H9 (cell line): ENCODE results near the gene PPP1R13B. TPM values are rescaled to one million over a fixed set of nuclear protein-coding genes. Genes with fewer than 3 reads are reported as not detected.

Experiments used
- DNase-seq: peaks from one replicate; pipeline ENCODE4 v3.0.0-alpha.2; 2017
- H2AFZ ChIP-seq: one replicate; pipeline ENCODE4 v1.6.1; 2013; ENCODE audit warnings: mild to moderate bottlenecking, low read length, control low read depth, moderate library complexity
- H2AK5ac ChIP-seq: 2 replicates; pipeline ENCODE4 v1.6.1; 2013; ENCODE audit warnings: low read length, control low read depth, mixed read lengths; ENCODE audit not compliant: insufficient read length
- H2BK120ac ChIP-seq: one replicate; pipeline ENCODE4 v1.6.1; 2013; ENCODE audit warnings: low read depth, mild to moderate bottlenecking, low read length, control low read depth, inconsistent platforms; ENCODE audit not compliant: poor library complexity, severe bottlenecking
- H2BK12ac ChIP-seq: 2 replicates; pipeline ENCODE4 v1.6.1; 2013; ENCODE audit warnings: low read length, control low read depth, mixed read lengths, low read depth; ENCODE audit not compliant: insufficient read length
- H2BK15ac ChIP-seq: 2 replicates; pipeline ENCODE4 v1.6.1; 2013; ENCODE audit warnings: low read depth, low read length, control low read depth
- H2BK20ac ChIP-seq: one replicate; pipeline ENCODE4 v1.6.1; 2013; ENCODE audit warnings: low read depth, mild to moderate bottlenecking, low read length, control low read depth, inconsistent platforms; ENCODE audit not compliant: poor library complexity, severe bottlenecking
- H2BK5ac ChIP-seq: 2 replicates; pipeline ENCODE4 v1.6.1; 2013; ENCODE audit warnings: low read length, control low read depth, mixed read lengths; ENCODE audit not compliant: insufficient read length
- H3K14ac ChIP-seq: 2 replicates; pipeline ENCODE4 v1.6.1; 2013; ENCODE audit warnings: low read length, control low read depth; ENCODE audit not compliant: insufficient read depth
- H3K18ac ChIP-seq: 2 replicates; pipeline ENCODE4 v1.6.1; 2013; ENCODE audit warnings: low read depth, mild to moderate bottlenecking, mixed read lengths, low read length, control low read depth; ENCODE audit not compliant: insufficient read length
- H3K23ac ChIP-seq: 2 replicates; pipeline ENCODE4 v1.6.1; 2013; ENCODE audit warnings: low read length, control low read depth, mixed read lengths, low read depth; ENCODE audit not compliant: insufficient read length
- H3K23me2 ChIP-seq: 2 replicates; pipeline ENCODE4 v1.6.1; 2013; ENCODE audit warnings: low read depth, mild to moderate bottlenecking, mixed read lengths, low read length, control low read depth; ENCODE audit not compliant: insufficient read length, poor library complexity, severe bottlenecking
- H3K27ac ChIP-seq: 2 replicates; pipeline ENCODE4 v1.5.1; 2013; ENCODE audit warnings: low read length, control low read depth, mixed read lengths, low read depth; ENCODE audit not compliant: insufficient read length
- H3K27me3 ChIP-seq: 2 replicates; pipeline ENCODE4 v1.6.1; 2013; ENCODE audit warnings: low read length, control low read depth, inconsistent platforms; ENCODE audit not compliant: insufficient read depth
- H3K4ac ChIP-seq: 2 replicates; pipeline ENCODE4 v1.6.1; 2013; ENCODE audit warnings: low read depth, mild to moderate bottlenecking, control low read depth, inconsistent platforms, low read length, moderate library complexity
- H3K4me1 ChIP-seq: 2 replicates; pipeline ENCODE4 v1.6.1; 2013; ENCODE audit warnings: low read length, control low read depth, inconsistent platforms; ENCODE audit not compliant: insufficient read depth
- H3K4me2 ChIP-seq: 2 replicates; pipeline ENCODE4 v1.6.1; 2013; ENCODE audit warnings: low read length, control low read depth, mixed read lengths; ENCODE audit not compliant: insufficient read length, insufficient read depth
- H3K56ac ChIP-seq: 2 replicates; pipeline ENCODE4 v1.6.1; 2013; ENCODE audit warnings: low read depth, mild to moderate bottlenecking, mixed read lengths, low read length, control low read depth; ENCODE audit not compliant: insufficient read length
- H3K79me1 ChIP-seq: 2 replicates; pipeline ENCODE4 v1.6.1; 2013; ENCODE audit warnings: low read depth, mild to moderate bottlenecking, moderate library complexity, low read length, control low read depth, inconsistent platforms; ENCODE audit not compliant: insufficient read depth, poor library complexity, severe bottlenecking
- H3K79me2 ChIP-seq: 2 replicates; pipeline ENCODE4 v1.6.1; 2013; ENCODE audit warnings: low read length, control low read depth, inconsistent platforms; ENCODE audit not compliant: insufficient read depth
- H3K9ac ChIP-seq: 2 replicates; pipeline ENCODE4 v1.6.1; 2013; ENCODE audit warnings: low read length, control low read depth, mixed read lengths; ENCODE audit not compliant: insufficient read length; ENCODE audit errors: extremely low read depth
- H3K9me3 ChIP-seq: one replicate; pipeline ENCODE4 v1.6.1; 2013; ENCODE audit warnings: low read depth, low read length, inconsistent platforms; ENCODE audit not compliant: control insufficient read depth
- H3T11ph ChIP-seq: one replicate; pipeline ENCODE4 v1.6.1; 2013; ENCODE audit warnings: mild to moderate bottlenecking, low read length, control low read depth, inconsistent platforms
- H4K20me1 ChIP-seq: one replicate; pipeline ENCODE4 v1.6.1; 2013; ENCODE audit not compliant: control insufficient read depth, insufficient read length, insufficient read depth
- H4K5ac ChIP-seq: 2 replicates; pipeline ENCODE4 v1.6.1; 2013; ENCODE audit warnings: low read depth, mild to moderate bottlenecking, mixed read lengths, low read length, control low read depth; ENCODE audit not compliant: insufficient read length
- H4K8ac ChIP-seq: replicated peaks from 2 replicates; pipeline ENCODE4 v1.6.1; 2013; ENCODE audit warnings: low read length, control low read depth, mixed read lengths, low read depth; ENCODE audit not compliant: insufficient read length
- H4K91ac ChIP-seq: 2 replicates; pipeline ENCODE4 v1.6.1; 2013; ENCODE audit warnings: low read depth, mild to moderate bottlenecking, moderate library complexity, mixed read lengths, low read length, control low read depth; ENCODE audit not compliant: insufficient read length
- H3K27ac Mint-ChIP-seq, 3 experiments: 2 replicates in 2 of 3; 3 replicates in 1 of 3; pipeline ENCODE4 v1.8.0; 2020 to 2021; ENCODE audit warnings: mixed read lengths in 3 of 3, mild to moderate bottlenecking in 1 of 3, moderate library complexity in 1 of 3
- H3K27me3 Mint-ChIP-seq: 2 replicates; pipeline ENCODE4 v1.8.0; 2021; ENCODE audit warnings: low read depth, mild to moderate bottlenecking, moderate library complexity, mixed read lengths
- H3K36me3 Mint-ChIP-seq, 3 experiments: 2 replicates in 2 of 3; 3 replicates in 1 of 3; pipeline ENCODE4 v1.8.0; 2020 to 2021; ENCODE audit warnings: low read depth in 3 of 3, mixed read lengths in 3 of 3; ENCODE audit not compliant: insufficient read depth in 1 of 3
- H3K4me1 Mint-ChIP-seq, 2 experiments: 2 replicates each; pipeline ENCODE4 v1.8.0; 2020; ENCODE audit warnings: mixed read lengths in 2 of 2
- H3K4me3 Mint-ChIP-seq, 2 experiments: 2 replicates in 1 of 2; 3 replicates in 1 of 2; pipeline ENCODE4 v1.8.0; 2020 to 2021; ENCODE audit warnings: mild to moderate bottlenecking in 2 of 2, mixed read lengths in 2 of 2, moderate library complexity in 1 of 2
- H3K9me3 Mint-ChIP-seq, 2 experiments: 2 replicates in 1 of 2; 3 replicates in 1 of 2; pipeline ENCODE4 v1.8.0; 2020; ENCODE audit warnings: mild to moderate bottlenecking in 2 of 2, mixed read lengths in 2 of 2, moderate library complexity in 1 of 2
- CTCF ChIP-seq: fragments of 200-600 bp; sonication (generic); conservative IDR thresholded peaks from 3 replicates; pipeline ENCODE4 v1.8.0; 2021; ENCODE audit warnings: antibody characterized with exemption, mild to moderate bottlenecking
- WGBS: extraction: QIAGEN DNeasy Blood & Tissue Kit; methylation state at CpG from one replicate; pipeline ENCODE4 v1.1.7; 2013; ENCODE audit warnings: missing lambda C conversion rate, low lambda C conversion rate, mixed read lengths; ENCODE audit not compliant: insufficient read length; ENCODE audit errors: extremely low coverage; 5-methylcytosine and 5-hydroxymethylcytosine counted together
- total RNA-seq: library from RNA; stranded (reverse); gene quantifications from 2 replicates; pipeline ENCODE4 v1.2.1, GENCODE V29; 2021

Gene PPP1R13B
- total RNA-seq, 1 experiment from 2014 or later: 6.0 TPM

- peak overlapping the region; percentile 23 to 71 (median 35); a peak in 3 of 7 replicates for H3K27ac Mint-ChIP-seq
- WGBS: no CpG with 5 or more reads among the region's 9 CpGs
Measured at GRCh38 chr14:103710771-103711377, 136.5 kb downstream of the PPP1R13B start.

More at GRCh38 chr14:103710771-103711377, 136.5 kb downstream of the PPP1R13B start:
- H2BK20ac ChIP-seq: no peak overlapping the region
- no peak overlapping the region for H2BK120ac ChIP-seq
- H2AK5ac ChIP-seq: no peak overlapping the region
- Mint-ChIP-seq H3K4me3 (no peak overlapping the region), H3K27me3 (no peaks in the 10 kb centered on the region; the same call in 1 of the 2 replicates), H3K36me3 (peaks cover 24 to 43% (median 30%) of the 10 kb centered on the region in 3 experiments; a peak in 6 of 7 replicates), H3K9me3 (no peaks in the 10 kb centered on the region; a peak in 2 of 5 replicates), H3K4me1 (peaks cover 22 to 23% of the 10 kb centered on the region in 2 experiments)
- no peak for TF ChIP-seq CTCF
- H3K79me2 ChIP-seq: no peaks in the 10 kb centered on the region
- no peaks in the 10 kb centered on the region for H3K9me3 ChIP-seq
- no peak overlapping the region for H3K18ac ChIP-seq
- no peak overlapping the region for H3K4me2 ChIP-seq
- H2BK12ac ChIP-seq: no peak overlapping the region
- no peak overlapping the region for H2BK15ac ChIP-seq
- peaks cover 3% of the 10 kb centered on the region; the same call in 1 of the 2 replicates for H3K4me1 ChIP-seq
- H4K5ac ChIP-seq: no peak overlapping the region
- DNase-seq: no peak
- no peak overlapping the region for H3K14ac ChIP-seq
- no peak overlapping the region for H2AFZ ChIP-seq
- H3K9ac ChIP-seq: no peak overlapping the region
- no peak overlapping the region for H3K27ac ChIP-seq
- H3T11ph ChIP-seq: no peak overlapping the region
- no peaks in the 10 kb centered on the region for H3K79me1 ChIP-seq
- no peak overlapping the region for H4K8ac ChIP-seq
- no peaks in the 10 kb centered on the region for H4K20me1 ChIP-seq
- H3K23me2 ChIP-seq: no peaks in the 10 kb centered on the region
- H4K91ac ChIP-seq: no peak overlapping the region
- H3K4ac ChIP-seq: no peak overlapping the region
- H2BK5ac ChIP-seq: no peak overlapping the region
- H3K23ac ChIP-seq: no peak overlapping the region
- H3K27me3 ChIP-seq: no peaks in the 10 kb centered on the region
- H3K56ac ChIP-seq: no peak overlapping the region
